Uterus (tissue), 2 donors: ENCODE results near the gene TMEM119.

Experiments
- CTCF ChIP-seq, 4 experiments: fragments of 200-600 bp in 2 of 4; fragments of 450-650 bp in 2 of 4; sonication (generic) in 2 of 4; IDR thresholded peaks; one replicate each; pipeline ENCODE4 v1.5.1; 2016 to 2019; ENCODE audit warnings: antibody characterized with exemption in 4 of 4, mild to moderate bottlenecking in 2 of 4, moderate library complexity in 1 of 4
- POLR2A ChIP-seq, 2 donors: fragments of 450-650 bp; IDR thresholded peaks; one replicate each; pipeline ENCODE4 v1.6.1; 2016; ENCODE audit warnings: antibody characterized with exemption in 2 of 2, mild to moderate bottlenecking in 1 of 2, moderate library complexity in 1 of 2

- no peak for TF ChIP-seq CTCF (IDR thresholded peaks at IDR 0.05)
- TF ChIP-seq POLR2A (IDR thresholded peaks at IDR 0.05): no peak
Observed at GRCh38 chr12:108634341-108634751, 36.5 kb upstream of the TMEM119 start.
